A673 (cell line): ENCODE measurements around the gene PAPSS1. TPM values are rescaled to one million over a fixed set of nuclear protein-coding genes. Genes with fewer than 3 reads are reported as not detected.

Experiments
- BruUV-seq: library from RNA; stranded (reverse); fragments of 400-500 nt; replicated peaks from 2 replicates; lab custom pipeline; 2021; lab: Mats Ljungman, UMichigan
- CTCF ChIA-PET: fragments of 300-600 bp; sonication (Branson Sonifier 250); formaldehyde crosslinking; loops from one replicate; lab custom pipeline; 2022; ENCODE audit warnings: antibody characterized with exemption; lab: Charles Lee
- POLR2A ChIA-PET: fragments of 300-600 bp; sonication (Branson Sonifier 250); formaldehyde crosslinking; loops from one replicate; lab custom pipeline; 2022; ENCODE audit warnings: antibody characterized with exemption; ENCODE audit not compliant: low non-redundant PET; lab: Charles Lee
- DNase-seq: peaks from one replicate; pipeline ENCODE4 v3.0.0-alpha.2; 2015; ENCODE audit warnings: low spot score
- H3K27ac ChIP-seq: fragments of 200-600 bp; sonication (generic); 2 replicates; pipeline ENCODE4 v1.5.1; 2016; ENCODE audit warnings: mixed run types, low read depth, mild to moderate bottlenecking, mixed read lengths, antibody characterized with exemption, low read length; ENCODE audit not compliant: poor library complexity, severe bottlenecking
- H3K27me3 ChIP-seq: fragments of 200-600 bp; sonication (generic); replicated peaks from 2 replicates; pipeline ENCODE4 v1.6.1; 2017; ENCODE audit warnings: mixed run types, low read depth, mild to moderate bottlenecking, mixed read lengths, antibody characterized with exemption, low read length; ENCODE audit not compliant: insufficient read depth, poor library complexity
- H3K36me3 ChIP-seq: fragments of 200-600 bp; sonication (generic); 2 replicates; pipeline ENCODE4 v1.6.1; 2016; ENCODE audit warnings: mixed run types, mild to moderate bottlenecking, mixed read lengths, antibody characterized with exemption, low read length; ENCODE audit not compliant: insufficient read depth, poor library complexity, severe bottlenecking
- H3K4me1 ChIP-seq: fragments of 200-600 bp; sonication (generic); 2 replicates; pipeline ENCODE4 v1.6.1; 2017; ENCODE audit warnings: mixed run types, mild to moderate bottlenecking, mixed read lengths, antibody characterized with exemption, low read length; ENCODE audit not compliant: insufficient read depth, poor library complexity, severe bottlenecking
- H3K4me3 ChIP-seq: fragments of 200-600 bp; sonication (generic); 2 replicates; pipeline ENCODE4 v1.5.1; 2016; ENCODE audit warnings: low read depth, mixed run types, mild to moderate bottlenecking, mixed read lengths, low read length; ENCODE audit not compliant: poor library complexity, severe bottlenecking
- H3K9me3 ChIP-seq: fragments of 200-600 bp; sonication (generic); 2 replicates; pipeline ENCODE4 v1.6.1; 2016; ENCODE audit warnings: mixed run types, low read depth, mild to moderate bottlenecking, mixed read lengths, antibody characterized with exemption, low read length; ENCODE audit not compliant: poor library complexity, severe bottlenecking
- EZH2 ChIP-seq: fragments of 200-600 bp; sonication (generic); IDR thresholded peaks from 2 replicates; pipeline ENCODE4 v1.6.1; 2017; ENCODE audit warnings: borderline replicate concordance, low read depth, mild to moderate bottlenecking, mixed read lengths, antibody characterized with exemption, low read length; ENCODE audit not compliant: poor library complexity, severe bottlenecking
- intact Hi-C: fragments of 100-400 bp; cut with micrococcal nuclease; formaldehyde crosslinking; loops from one replicate; pipeline ENCODE4 v1.10.0; 2022; ENCODE audit not compliant: unreplicated experiment
- total RNA-seq: library from RNA; stranded (reverse); gene quantifications from 2 replicates; pipeline ENCODE4 v1.2.3, GENCODE V29; 2021
- TF ChIP-seq, protein P1 (sequence below): fragments of 300-800, 200-600 bp; sonication (generic); conservative IDR thresholded peaks from 2 replicates; pipeline ENCODE4 v1.5.1; 2017; ENCODE audit warnings: low read depth, mild to moderate bottlenecking, antibody characterized with exemption, low read length, moderate library complexity, mixed read lengths

PAPSS1 gene
- total RNA-seq, 1 experiment from 2014 or later = 150 TPM

DNA sequence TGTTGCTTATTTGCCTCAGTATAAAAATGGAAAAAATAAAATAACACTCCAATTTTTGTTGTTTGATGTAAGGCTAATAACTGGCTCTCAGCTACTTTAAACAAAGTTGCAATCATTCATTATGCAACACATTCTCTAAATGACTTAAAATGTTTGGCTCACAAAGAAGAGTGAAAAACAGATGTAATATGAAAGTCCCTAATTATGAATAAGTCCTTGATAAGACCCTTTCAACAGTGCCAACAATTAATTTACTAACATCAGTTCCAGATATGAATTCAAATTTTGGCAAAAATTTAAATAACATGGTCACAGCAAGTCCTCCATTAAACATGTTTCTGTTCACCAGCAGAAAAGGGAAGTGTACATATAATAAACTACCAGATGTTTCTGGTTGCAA is 69.8 kb downstream of the PAPSS1 start:
- H3K4me3 ChIP-seq = no peak overlapping the region
- POLR2A ChIA-PET = interaction anchor here (0.7 kb wide), 1 partner anchor 28 kb away, joined by 3 read pairs; no protein-coding TSS in a partner anchor
- peaks cover 30% of the 10 kb centered on the region for H3K36me3 ChIP-seq
- H3K4me1 ChIP-seq = peaks cover 13% of the 10 kb centered on the region
- no peak for DNase-seq
- BruUV-seq = no TSS peak
- TF ChIP-seq, protein P1, sequence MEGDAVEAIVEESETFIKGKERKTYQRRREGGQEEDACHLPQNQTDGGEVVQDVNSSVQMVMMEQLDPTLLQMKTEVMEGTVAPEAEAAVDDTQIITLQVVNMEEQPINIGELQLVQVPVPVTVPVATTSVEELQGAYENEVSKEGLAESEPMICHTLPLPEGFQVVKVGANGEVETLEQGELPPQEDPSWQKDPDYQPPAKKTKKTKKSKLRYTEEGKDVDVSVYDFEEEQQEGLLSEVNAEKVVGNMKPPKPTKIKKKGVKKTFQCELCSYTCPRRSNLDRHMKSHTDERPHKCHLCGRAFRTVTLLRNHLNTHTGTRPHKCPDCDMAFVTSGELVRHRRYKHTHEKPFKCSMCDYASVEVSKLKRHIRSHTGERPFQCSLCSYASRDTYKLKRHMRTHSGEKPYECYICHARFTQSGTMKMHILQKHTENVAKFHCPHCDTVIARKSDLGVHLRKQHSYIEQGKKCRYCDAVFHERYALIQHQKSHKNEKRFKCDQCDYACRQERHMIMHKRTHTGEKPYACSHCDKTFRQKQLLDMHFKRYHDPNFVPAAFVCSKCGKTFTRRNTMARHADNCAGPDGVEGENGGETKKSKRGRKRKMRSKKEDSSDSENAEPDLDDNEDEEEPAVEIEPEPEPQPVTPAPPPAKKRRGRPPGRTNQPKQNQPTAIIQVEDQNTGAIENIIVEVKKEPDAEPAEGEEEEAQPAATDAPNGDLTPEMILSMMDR = no peak
- TF ChIP-seq EZH2 = no peak
- no peaks in the 10 kb centered on the region for H3K27me3 ChIP-seq
- no peaks in the 10 kb centered on the region for H3K9me3 ChIP-seq
- no peak overlapping the region for H3K27ac ChIP-seq
- CTCF ChIA-PET = no interaction called here
- intact Hi-C loops = no loop called here

DNA sequence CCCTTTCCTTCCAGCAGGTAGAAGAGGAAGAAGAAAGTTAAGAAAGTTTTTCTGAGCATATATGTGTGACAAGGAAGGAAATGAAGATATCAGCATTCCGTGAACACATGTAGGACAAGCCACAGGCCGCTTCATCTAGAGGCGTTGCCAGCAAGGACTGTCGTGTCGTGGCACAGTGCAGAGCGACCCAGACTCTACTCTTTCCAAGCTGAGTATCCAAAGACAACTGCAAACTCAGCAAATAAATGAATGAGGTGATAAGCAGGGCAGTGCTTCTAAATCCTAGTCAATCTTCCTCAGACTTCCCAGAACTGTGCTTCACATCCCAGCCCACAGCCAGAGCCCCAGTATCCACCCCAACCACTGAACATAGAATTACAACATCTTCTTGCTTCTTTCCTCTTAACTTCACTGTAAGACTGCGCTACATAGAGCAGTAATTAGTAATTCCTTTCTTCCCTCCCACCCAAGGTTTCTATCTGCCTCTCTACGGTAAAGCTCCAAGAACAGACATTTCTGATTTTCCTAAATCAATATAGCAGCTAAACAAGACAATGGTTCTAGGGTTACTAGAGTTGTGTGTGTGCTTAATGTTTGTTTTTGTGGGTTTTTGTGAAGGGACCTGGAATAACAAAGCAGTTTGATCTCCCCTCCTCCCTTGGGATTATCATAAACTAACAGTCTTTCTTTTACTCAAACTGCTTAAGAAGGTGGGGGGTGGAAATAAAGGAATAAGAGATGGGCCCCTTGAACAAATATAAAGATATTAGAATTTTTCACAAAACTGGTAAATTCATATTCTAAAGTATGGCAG is 71.6 kb downstream of the PAPSS1 start:
- Histone ChIP-seq H3K4me3 (no peak overlapping the region), H3K36me3 (peaks cover 25% of the 10 kb centered on the region), H3K9me3 (no peaks in the 10 kb centered on the region), H3K27ac (no peak overlapping the region), H3K27me3 (no peaks in the 10 kb centered on the region), H3K4me1 (peaks cover 5% of the 10 kb centered on the region)
- POLR2A ChIA-PET = no interaction called here
- BruUV-seq = no TSS peak
- CTCF ChIA-PET = no interaction called here
- no peak for DNase-seq
- TF ChIP-seq, protein P1 = no peak
- TF ChIP-seq EZH2 = no peak
- intact Hi-C loops = no loop called here

DNA sequence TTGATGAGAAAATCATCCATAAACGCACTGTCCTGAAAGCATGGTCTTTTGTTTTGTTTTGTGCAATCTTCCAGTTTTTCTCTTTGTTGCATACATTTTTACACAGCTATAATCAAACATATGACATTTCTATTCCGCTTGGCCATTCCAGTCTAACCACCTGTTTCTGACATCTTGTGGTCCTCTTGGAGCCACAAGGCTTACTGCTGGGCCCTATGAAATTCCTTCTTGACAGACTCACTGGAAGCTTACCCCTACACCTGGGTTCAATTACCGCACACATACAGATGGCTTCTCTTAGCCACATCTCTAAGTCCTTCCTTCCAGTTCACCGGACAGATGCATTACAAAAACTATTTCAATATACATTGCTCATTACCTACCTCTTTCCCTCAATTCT is 72.4 kb downstream of the PAPSS1 start:
- TF ChIP-seq, protein P1 = no peak
- TF ChIP-seq EZH2 = no peak
- Histone ChIP-seq H3K4me1 (peaks cover 5% of the 10 kb centered on the region), H3K27ac (no peak overlapping the region), H3K36me3 (peaks cover 22% of the 10 kb centered on the region), H3K4me3 (no peak overlapping the region), H3K27me3 (no peaks in the 10 kb centered on the region), H3K9me3 (no peaks in the 10 kb centered on the region)
- intact Hi-C loops = no loop called here
- DNase-seq = no peak
- ChIA-PET CTCF (no interaction called here), POLR2A (no interaction called here)
- no TSS peak for BruUV-seq
